HuH-7 (cell line): ENCODE data around the gene CELF2.

Experiments used
- DNase-seq: peaks from one replicate; pipeline ENCODE4 v3.0.0; 2011; ENCODE audit warnings: low spot score

Gene CELF2

DNA sequence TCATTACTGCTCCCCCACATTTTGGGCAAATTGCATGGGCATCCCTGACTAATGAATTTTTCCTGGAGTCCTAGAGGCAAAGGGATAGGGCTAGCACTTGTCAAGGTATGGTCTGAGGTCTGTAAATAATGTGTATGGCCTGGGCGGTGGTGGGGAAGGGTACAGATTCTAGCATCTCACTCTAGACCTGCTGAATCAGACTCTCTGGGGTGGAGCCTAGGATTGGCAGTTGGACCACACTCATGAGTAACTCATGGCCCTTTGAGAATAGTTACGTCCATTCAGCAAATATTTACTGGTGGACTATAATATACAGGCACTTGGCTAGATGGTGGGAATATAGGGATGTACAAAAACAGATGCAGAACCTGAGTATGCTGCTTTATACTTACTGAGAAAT is 118.0 kb downstream of the CELF2 start:
- no peak for DNase-seq

DNA sequence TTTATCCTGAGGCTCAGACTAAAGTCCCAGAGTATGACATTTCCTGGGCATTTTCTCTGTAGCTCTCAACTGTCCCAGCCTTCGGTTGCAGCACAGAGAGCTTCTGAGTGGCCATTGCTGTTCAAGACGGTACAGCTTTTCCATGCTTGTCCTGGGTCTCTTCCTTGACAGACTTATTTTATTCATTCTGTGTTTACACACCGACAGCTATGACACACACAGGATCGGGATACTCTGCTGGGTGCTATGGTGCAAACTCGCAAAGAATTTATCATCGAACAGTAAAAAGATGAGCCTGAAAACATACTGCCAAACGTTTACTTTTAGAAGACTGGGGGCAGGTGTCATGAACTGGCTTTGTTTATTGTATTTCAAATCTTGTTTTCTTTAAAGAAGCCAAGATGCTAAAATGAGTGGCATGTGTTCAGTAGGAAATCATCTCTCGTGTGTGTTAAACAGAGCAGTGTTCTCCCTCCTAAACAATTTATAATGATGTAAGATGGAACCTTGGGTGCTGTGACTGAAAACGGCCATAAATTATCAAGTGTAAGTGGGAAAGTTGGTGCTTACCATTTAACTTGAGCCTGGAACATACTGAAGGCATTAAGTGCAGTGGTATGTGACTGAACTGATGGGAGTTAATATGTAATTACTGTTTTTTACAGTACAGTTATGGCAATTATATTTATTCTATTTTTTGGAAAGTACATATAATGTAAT is 120.8 kb downstream of the CELF2 start:
- DNase-seq, result no peak

DNA sequence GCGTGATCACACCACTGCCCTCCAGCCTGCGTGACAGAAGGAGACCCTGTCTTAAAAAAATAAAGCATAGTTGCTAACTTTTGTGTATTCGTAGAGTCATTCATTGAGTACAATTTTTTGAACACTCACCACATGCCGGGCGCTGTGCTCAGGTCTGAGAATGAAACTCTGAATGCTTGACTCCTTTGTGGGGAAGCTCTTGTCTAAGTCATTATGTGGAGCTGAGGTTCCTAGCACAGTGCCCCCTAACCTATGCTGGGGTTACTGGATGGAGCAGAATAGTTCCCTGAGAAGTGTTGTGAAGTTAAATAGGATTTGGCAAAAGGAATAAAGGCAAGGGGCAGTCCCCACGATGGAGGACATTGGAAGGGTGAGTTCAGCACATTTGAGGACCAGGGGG is 123.3 kb downstream of the CELF2 start:
- no peak for DNase-seq

DNA sequence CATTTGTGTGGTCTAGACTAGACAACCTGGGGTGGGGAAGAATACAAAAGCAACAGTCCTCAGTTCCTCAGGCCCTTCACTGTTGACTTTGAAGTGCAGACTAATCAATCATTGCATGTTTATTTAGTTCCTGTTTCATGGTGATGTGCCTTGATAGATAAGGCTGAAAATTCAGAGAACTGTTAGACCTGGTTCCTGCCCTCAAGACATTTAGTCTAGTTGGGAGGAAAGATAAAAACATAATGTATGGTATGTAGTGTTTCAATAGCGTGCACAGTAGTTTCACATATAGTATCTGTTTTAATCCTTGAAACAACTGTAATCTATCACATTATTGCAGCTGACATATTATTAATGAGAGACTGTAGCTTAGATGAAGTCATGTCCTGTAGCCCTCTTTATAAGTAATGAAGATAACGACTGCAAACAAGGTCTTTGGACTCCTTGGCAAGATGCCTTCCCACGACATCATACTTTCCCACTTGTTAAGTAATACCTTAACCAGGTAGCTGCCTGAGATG is 124.0 kb downstream of the CELF2 start:
- DNase-seq, result no peak

DNA sequence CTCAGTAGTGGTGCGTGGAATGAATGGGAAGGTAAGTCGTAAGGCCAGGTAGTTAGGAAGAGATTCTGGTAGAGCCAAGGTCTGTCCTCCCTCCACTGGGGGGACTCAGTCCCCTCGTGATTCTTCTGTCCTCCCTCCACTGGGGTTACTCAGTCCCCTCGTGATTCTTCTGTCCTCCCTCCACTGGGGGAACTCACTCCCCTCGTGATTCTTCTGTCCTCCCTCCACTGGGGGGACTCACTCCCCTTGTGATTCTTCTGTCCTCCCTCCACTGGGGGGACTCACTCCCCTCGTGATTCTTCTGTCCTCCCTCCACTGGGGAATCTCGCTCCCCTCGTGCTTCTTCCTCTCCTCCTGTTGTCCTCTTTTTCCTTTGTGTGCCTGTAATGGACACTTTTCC is 125.1 kb downstream of the CELF2 start:
- no peak for DNase-seq

DNA sequence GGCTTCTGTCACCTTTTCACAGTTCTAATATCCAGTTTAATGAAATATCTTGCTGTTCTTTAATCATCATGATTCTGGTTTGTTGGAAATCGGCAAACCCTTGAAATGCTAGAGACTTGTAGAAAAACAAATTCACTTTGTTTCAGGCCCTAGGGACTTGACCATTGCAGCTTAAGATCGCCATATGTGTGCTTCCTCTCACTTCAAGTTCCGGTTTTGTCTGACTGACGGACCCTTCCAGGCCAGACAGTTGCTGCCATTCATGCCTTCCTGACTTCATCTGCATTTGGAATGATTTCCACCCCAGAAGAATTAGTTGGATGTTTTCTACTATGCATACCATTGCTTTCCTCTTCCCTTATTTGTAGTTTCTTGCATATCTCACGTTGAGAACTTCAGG is 125.6 kb downstream of the CELF2 start:
- DNase-seq, result no peak

DNA sequence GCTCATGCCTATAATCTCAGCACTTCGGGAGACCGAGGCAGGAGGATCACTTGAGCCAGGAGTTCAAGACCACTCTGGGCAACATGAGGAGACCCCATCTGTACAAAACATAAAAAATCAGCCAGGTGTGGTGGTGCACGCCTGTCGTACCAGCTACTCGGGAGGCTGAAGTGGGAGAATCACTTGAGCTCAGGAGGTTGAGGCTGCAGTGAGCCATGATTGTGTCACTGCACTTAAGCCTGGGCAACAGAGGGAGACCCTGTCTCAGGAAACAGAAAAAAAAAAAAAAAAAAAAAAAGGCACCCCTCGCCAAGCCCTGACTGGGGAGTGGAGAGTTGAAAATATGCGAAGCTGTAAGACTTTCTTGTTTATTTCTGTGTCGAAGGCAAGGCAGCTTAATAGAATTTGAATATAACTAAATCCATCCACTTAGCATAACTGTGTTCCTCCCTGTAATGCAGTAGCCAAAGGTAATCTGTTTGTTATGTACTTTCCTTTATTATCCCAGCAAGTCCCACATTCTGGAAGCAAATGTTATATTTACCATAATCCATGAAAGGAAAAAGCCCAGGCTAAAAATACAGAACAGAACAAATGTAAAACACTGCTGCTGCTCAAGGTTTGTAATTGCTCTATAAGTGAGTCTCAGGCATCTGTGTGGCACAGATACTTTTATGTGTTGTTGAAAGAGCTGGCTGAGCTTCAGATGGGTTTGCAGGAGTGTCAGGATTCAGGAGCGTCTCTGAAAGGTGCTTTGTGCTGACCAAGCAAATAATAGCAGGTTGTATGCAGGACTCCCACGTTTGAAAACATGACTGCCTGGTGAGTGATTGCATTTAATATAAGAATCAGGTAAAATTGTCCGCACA is 127.2 kb downstream of the CELF2 start:
- DNase-seq, result no peak

DNA sequence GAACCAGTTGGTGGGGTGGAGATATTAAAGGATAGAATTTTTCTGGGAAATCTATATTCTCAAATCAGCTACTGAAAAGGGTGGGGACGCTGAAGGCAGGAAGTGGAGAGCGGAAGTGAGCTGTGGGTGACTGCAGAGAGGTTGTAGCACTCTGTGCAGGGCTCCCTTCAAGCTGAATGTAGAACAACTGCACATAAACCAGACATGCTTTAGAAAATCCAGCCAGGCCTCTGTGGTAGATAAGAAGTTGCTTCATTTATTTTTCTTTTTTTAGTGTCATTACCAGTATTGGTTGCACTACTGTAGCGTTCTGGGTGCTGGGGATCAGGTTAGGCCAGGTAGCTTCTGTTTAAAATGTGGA is 127.8 kb downstream of the CELF2 start:
- DNase-seq, result no peak

DNA sequence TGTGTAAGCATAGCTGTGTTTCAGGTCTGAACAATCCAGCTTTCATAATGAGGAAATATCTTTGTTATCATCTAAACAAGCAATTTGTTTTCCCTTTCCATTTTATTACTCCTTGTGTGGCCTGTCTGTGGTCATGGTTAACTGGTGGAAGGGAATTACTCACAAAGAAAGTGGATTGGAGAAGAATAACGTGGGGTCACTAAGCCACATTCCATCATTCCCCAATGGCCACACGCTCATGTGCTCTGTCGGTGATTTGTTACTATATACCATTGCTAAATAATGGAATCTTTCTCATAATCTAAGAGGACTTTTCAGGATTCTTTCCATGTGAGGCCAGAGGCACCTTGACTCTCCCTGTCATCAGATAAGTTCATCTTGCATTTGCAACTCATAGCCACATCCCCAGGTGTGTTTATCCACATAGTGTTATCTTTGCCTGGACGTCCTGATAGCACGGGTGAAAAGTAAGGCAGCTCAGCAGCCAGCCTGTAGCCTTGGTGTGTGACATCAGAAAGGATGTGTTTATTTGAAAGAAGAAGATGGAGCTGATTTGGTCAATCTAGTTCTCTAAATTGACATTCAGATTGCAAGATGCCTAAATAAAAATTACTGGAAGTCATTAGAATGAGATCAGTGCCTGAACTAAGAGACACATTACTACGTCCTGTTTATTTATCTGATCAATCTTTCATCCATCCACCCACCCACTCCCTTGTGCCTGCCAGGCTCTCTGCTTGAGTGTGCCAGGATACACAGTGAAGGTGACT is 128.9 kb downstream of the CELF2 start:
- no peak for DNase-seq

DNA sequence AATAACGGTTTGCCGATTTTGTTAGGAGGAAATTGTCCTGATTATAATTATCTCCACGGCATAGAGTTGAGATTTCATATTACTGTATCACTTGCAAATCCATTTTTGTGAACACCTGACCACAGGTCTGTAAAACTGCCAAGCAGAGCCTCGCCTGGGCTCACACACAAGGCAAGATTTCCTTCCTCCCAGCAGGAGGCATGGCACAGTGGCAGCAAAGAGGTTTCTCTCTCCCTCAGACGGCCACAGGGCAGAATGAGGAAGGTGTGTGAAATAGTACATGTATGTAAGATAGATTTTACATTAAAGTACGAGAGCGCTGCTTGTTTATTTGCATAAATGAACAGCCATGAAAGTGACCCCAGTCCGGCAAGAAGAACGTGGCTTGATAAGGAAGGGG is 130.1 kb downstream of the CELF2 start:
- no peak for DNase-seq

DNA sequence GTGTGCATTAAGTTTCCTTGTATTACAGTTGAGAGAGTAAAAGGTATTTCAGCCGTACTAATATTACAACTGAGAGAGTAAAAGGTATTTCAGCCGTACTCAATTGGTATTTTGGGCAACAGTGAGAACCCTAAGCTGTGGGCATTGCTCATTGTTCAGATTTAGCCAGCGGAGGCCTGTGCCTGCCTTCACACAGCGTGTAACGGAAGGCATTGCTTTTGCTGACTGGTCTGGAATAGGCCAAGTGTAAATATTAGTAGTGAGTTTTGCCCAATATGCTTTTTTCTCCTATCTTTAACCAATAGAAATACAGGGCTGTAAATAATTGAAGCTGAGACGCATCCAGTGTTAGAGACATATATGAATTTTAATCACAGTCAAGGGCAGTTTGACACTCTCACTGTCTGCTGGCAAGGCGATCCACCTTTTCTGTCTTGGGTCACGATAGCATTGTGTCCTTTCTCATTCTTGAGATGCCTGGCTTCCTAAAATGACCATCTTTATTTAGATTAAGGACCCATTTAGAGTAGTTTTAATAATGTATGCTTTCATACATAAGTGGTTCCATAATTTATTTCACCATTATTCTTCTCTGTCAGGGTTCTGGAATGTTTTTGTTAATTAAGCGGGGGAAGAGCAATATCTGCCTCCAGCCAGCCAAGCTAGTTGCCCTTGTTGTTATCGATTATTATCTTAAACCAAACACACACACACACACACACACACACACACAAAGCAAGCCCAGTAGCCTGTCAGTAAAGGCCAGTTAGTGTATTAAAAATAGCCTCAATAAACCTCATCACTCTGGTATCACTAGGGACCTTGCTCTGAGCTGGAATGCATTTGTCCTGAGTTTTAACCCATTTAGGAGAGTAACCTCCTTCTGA is 130.7 kb downstream of the CELF2 start:
- no peak for DNase-seq

DNA sequence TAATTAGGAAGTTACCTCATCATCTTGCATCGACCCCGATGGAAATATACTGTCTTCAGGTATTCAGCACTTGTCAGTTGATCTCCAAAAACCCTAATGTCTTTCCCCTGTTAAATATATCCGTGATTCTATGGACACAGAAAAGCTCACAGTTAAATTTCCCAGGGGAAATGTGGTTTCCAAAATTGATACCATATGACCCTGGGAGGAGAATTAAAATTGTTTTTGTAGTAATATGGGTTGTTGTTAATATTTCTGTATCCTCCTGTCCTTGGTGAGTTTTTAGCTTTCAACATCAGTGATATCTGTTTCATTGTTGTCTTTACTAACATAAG is 132.1 kb downstream of the CELF2 start:
- no peak for DNase-seq

DNA sequence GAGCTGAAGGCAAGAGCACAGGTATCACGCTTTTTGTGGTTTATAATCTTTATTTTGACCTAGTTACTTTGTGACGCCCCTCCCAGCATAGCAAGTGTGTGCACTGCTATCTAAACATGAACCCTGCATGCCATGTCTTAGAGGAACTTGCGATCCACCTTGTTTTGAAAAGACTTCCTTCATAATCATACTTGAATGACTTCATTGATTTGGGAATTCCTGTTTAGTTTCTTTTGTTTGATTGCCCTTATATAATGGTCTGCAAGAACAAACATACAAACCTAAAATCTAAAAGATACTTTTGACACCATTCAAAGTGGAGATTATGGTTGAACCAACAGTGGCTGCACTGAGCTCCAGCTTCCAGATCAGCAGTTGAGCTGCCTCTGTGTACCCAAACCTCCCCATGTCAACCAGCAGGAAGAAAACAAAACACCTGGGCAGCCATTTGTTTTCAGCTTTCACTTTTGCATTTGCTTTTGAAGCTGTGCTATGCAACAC is 132.6 kb downstream of the CELF2 start:
- no peak for DNase-seq

DNA sequence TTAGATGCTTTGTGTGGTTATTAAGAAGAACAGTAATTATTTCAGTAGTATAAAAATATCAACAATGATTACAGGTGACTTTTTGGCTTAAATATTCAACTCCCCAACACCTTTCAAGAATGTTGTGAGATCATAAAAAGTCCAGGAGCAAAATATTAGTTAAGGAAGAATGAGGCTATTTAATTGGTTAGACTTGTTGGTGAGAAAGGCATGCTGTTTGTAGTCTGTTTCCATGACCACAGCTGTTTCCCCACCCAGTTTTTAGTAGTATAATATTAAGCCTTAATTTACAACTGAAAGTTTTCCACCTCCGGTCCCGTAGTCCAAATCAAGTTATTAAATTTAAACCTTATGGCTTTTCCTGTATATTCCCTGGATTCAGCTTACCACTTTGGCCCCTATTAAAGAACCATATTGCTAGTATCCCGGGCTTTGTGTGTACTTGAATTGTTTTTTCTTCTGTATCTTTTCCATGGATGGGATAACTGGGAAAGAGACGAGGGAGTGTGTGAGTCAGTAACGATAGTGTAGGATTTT is 133.3 kb downstream of the CELF2 start:
- no peak for DNase-seq

DNA sequence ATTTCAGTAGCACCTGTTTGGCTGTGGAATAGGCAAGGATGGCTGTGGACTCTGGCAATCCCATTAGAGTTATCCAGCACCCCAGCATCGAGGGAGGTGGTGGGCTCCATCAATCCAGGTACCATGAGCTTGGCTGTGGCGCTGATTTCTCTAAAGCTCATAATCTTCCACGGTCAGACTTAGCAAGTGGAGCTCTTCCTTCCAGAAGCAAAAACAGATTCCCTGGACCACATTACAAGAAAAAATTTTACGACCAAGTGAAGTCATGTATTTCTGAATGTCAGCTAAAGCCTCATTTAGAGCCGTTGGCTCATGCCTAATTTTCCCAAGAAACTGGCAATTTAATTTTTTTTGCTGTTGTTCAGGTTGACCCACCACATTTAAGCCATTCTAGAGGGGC is 135.1 kb downstream of the CELF2 start:
- DNase-seq, result no peak

DNA sequence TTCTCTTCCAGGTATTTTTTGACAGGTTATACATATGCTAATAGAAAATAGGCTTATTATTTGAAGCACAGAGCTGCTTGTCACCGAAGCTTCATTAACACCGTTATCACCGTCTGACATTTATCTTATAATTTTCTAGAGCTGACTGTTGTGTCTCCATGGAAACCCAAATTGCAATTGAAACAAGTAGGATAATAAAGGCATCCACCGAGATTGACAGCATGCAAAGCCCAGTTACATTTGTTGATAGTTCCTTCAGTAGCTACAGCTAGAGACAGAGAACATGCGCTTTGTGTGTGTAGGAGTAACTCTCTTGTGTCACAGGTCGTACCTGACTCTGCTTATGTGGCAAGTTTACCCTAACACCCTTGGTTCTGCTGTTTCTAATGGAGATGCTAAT is 135.6 kb downstream of the CELF2 start:
- DNase-seq, result no peak

DNA sequence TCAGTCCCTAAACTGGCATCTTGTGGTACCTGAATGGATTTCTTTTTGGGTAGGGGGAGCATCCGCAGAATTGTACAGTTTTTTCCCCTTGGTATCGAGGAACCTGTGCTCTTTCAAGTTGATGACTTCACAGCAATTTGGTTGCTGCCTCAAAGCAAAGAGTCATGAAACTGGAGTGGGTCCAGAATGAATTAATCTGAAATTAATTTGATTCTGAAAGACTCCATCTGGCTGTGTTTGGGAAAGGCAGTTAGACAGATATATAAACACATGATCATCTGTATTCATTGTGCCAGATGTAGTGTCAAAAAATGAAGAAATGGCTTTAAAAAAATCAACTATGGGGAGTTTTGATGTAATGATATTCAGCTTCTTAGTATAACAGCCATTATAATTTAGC is 136.1 kb downstream of the CELF2 start:
- no peak for DNase-seq

DNA sequence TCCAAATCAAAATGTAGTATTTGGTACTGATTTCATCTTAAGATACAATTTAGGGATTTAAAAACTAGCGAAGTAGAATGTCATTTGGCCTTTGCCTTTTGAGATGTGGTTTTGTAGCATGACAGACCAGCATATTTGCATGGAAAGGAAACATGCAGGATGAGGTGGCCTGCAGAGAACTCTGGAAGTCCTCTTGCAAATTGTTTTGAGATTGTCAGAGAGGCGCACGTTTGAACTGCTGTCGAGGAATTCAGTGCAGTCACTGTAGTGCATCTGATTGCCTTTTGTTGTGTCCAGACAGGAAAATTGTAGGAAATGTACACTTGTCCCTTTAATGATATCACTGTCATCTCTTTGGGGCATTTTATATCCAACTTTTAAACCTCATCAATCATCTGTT is 136.7 kb downstream of the CELF2 start:
- DNase-seq, result no peak

DNA sequence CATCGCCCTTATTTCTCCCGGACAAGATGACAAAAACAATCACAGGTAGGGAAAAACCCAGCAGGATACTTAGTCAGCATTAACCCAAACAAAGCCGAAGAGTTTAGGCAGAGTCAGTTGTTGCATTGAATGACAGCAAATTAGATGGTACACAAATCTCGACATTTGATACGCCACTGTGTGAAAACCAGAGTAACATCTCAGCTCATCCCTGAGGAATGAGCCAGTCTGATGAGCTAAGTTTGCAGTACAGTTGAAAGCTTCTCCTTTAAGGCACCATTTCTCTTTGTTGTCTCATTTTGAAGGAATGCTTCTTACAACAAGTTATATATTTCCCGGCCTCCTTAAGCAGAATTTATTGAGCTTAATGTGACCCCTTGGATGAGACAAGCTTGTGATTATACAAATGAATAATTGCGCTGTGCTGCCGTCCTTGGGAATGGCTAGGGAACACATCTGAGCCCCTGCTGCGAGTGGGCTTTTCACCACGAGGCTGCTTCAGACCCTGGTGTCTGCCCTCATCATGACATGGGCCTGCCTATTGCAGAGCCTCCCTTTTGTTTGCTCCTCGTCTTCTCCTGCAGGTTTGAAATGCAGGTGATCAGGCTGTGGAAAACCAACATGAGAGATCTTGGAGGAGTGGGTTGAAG is 137.3 kb downstream of the CELF2 start:
- DNase-seq, result no peak

DNA sequence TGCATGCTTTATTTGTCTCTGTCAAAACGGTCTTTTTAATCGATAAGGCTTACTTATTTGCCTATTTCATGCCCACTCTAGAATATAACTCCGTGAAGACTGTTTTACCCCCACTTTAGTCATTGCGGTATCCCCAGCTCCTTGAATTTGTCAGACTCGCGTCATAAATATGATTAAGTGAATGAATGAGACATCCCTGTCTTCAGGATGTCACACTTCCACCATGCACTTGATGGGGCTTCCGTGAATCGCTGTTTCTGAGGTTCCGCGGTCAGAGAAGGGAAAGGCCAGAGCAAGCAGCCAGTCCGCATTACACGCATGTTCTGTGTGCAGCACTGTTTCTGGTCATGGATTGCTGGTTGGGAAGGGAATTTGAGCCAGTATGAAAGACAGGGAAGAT is 138.8 kb downstream of the CELF2 start:
- DNase-seq, result no peak
